HG02870 (cell line): ENCODE measurements around the gene USP36.
"Not testable (repeated sequence)": the region's sequence is repeated elsewhere in the genome, so short reads cannot be mapped to it uniquely, and the experiment has no call there.

ENCODE experiments used
- ATAC-seq: cut with Tn5 transposase; IDR thresholded peaks from one replicate; pipeline ENCODE4 v1.9.1; 2021; ENCODE audit warnings: mild to moderate bottlenecking, moderate library complexity; ENCODE audit not compliant: unreplicated experiment

Gene USP36

DNA sequence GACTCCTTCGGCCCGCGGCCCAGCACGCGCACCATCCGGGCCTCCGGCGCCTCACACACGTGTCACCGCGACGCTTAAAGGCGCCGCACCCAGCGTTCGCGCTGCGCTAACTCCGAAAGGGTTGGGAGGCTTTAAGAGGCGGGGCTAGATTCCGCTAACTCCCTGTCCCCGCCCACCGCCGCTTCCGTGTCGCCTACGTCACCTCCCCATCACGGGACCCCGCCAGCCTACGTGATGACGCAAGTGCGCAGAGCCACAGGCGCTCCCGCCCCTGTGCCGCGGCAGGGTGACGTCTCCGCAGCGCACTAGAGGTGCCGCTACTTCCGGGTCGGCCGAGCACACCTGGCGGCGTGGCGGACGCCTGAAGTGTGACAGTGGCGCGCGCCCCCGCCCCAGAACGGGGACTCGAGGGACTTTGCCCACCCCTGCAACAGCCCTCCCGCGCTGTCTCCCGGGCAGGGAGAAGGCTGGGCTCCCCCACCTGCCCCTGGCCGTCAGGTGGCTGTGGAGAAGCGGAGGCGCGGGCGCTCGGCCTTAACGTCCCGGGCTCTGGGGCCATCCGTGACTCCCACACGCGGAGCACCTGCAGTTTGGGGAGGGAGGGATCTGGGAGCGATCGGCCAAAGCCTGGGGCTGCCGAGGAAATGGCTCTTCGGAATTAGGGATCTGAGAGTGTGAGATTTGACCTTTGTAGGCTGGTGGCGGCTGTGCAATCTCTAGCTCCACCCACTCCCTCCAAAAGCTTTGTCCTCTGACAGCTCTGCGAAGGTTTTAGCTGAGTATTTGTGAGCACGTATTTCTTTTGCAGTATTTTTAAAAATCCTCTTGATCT is at the start of gene USP36:
Gene USP36 (minus strand): TSS at position 35 of the 832 bp plus-strand sequence. CDS start 4,451 bp downstream, outside the sequence.
- peak; percentile 85 for ATAC-seq

GRCh38 chr17:78890096-78890495 is 49.5 kb upstream of the USP36 start:
- not testable (repeated sequence) for ATAC-seq

DNA sequence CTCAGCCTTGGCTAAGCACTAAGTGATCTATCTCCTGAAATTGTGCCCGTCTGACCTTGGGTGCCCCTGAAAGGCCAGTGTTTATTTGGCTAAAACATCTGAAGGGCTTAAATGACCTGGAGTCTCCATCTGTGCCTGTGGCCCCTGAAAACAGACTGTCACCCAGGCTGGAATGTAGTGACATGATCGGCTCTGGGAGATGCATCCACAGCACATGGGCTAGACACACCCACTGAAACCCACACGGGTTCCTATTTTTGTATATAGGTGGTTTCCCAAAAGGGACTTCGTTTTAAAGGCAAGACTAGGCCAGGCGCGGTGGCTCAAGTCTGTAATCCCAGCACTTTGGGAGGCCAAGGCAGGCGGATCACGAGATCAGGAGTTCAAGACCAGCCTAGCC is 48.9 kb upstream of the USP36 start:
- no peak for ATAC-seq

- ATAC-seq: no peak
These were observed 48.4 kb upstream of the USP36 start for GRCh38 chr17:78888941-78889518.

DNA sequence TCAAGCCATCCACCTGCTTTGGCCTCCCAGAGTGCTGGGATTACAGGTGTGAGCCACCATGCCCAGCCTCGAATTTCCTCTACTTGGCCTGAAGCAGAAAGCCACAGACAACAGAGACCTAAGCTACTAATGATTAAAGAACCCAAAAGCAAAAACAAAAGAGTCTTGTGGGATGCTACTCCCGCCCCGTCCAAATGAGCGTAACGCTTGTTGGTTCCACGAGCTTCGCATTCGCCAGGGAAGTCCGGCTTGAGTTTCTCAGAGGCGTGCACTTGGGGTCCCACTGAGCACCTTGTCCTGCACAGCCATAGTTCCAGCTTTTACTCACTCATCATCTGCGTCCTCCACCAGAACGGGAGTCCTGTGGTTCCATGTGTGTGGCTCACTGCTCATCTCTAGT is 46.3 kb upstream of the USP36 start:
- no peak for ATAC-seq

DNA sequence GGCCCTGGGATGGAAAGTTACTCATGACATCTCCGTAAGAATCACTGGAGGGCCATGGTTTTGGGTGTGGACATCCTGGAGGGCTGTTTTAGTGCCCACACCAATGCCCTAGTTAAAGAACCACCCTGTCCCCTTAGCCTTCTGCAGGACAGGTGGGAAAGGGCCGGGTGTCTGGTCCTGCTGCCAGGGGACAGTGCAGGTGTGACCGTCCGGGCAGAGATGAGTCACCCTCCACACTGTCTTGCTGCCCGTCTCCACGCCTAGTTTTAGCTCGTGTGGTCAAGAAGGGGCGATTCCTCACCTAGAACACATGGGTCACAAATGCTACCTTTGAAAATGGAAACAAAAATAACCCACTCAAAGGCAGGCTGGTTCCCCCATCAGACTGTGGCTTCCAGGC is 45.3 kb upstream of the USP36 start:
- ATAC-seq: no peak

- ATAC-seq: no peak
These were observed 44.5 kb upstream of the USP36 start for GRCh38 chr17:78884876-78885667.

DNA sequence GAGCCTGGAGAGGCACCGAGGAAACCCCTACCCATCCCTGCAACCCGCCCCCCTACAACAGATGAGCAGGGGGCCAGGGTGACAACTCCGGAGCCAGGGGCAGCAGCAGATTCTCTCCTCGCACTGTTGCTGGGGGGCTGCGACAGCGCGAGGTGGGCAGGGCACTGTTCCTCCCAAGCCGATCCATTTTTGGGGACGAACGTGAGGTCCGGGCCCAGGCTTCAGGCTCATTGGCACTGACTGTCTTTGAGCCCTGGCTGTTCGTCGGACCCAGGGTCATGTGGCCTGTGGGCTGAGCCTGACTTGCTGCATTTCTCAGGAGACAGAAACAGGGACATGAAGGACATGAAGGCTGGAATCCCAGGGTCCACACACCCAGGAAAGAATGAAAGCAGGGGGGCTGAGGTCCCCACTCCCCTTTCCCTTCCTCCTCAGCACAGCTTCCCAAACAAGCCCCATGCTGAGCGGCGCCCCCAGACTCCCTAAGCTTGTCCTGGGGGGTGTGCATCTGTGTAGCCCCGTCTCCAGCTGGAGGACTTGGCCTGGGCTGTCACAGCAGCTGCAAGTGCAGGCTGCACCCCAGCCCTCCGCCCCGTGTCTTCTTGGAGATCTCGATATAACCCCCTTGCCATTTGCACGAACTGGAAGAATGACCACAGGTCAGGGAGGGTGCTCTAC is 43.7 kb upstream of the USP36 start:
- ATAC-seq: no peak

DNA sequence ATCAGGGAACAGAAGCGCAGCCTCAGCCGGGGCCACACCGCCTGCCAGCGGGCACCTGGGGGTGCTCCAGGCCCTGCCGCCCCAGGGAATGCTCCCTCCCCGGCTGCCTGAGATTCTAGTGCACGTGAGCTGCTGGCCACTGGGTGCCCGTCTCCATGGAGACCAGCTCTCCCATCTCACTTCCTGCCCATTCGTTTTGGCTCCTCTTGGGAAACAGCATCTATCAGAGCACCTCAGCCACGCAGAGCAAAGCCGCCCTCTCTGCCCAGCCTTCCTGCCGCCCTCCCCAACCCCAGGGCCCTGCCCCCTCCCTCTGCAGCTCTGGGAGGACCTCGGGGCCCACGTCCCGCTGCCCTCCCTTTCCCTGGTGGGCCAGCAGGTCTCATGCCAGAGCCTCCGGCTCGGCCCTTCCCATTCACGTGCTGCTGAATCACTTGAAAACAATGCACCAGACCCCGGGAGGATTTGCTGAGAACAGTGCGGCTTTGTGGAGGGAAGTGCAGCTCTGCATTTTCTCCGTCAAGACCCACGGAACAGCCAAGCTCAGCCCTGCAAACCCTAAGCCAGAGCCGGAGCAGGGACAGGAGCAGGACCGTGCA is 43.0 kb upstream of the USP36 start:
- ATAC-seq: no peak

DNA sequence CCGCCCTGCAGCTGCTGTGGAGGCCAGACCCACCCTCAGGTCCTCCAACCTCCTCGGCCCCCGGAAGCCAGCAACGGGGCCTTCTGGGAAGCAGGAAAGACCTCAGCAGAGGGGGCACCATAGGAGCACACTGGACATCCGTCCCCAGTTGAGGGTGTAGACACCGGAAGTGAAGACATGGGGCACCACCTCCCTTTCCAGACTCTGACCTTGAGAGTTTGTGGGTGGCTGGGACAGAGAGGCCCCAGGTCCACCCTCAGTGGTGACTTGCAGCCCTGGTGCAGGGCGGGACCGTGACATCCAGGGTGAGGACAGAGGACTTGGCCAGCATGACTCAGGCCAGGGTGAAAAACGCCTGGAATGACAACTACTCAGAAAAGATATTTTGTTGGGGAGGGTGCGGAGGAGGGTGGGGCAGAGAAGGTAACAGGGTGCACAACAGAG is 42.5 kb upstream of the USP36 start:
- ATAC-seq: no peak

DNA sequence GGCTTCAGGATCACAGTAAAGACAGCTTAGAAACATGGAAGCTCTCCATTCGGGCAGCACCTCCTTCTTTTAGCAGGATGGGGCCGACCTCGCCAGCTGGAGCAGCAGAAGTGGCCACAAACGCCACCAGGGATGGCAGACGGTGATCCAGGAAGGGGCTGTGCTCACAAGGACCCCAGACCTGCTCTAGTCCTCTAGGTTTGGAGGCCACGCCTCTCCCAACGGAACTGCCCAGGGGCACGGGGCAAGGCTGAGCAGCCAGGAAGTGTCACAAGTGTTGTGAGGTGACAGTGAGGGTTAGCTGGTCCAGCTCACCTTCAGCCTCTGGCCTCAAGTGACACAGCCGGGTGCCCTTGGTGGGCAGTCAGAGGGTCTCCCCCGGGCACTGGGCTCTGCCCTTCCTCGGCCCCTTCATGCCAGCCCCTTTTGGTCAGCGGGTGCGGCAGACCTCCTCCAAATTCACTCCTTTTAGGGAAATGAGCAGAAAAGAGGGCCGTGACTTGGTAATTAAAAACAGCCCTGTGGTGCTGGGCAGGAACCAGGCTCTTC is 42.0 kb upstream of the USP36 start:
- ATAC-seq: no peak

DNA sequence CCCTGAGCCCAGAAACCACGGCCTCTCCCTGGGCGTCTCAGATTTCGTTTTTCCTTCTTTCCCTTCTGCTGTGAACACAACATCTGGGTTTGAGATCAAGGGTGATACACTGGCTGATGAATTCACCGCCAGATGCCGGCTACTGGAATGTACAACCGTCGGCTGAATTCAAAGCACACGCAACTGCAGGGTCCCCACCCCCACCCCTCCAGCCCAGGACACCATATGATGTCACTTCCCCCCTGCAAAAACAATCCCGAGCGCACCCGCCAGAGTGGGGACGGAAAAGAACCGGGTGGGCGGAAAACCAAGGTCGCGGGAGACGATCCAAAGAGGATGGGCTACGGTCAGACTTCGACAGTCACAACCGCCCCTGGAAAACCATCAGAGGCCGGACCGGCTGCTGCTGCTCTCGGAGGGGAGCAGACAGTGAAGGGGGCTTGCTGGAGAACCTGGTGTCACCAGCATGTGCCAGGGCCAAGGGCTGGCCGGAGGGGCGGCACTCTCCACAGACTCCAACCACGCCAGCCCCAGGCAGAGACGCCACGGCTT is 39.1 kb upstream of the USP36 start:
- ATAC-seq: no peak

GRCh38 chr17:78878871-78879527 is 38.4 kb upstream of the USP36 start:
- no peak for ATAC-seq

GRCh38 chr17:78878261-78878660 is 37.6 kb upstream of the USP36 start:
- ATAC-seq: no peak

GRCh38 chr17:78876954-78877517 is 36.4 kb upstream of the USP36 start:
- not testable (repeated sequence) for ATAC-seq

DNA sequence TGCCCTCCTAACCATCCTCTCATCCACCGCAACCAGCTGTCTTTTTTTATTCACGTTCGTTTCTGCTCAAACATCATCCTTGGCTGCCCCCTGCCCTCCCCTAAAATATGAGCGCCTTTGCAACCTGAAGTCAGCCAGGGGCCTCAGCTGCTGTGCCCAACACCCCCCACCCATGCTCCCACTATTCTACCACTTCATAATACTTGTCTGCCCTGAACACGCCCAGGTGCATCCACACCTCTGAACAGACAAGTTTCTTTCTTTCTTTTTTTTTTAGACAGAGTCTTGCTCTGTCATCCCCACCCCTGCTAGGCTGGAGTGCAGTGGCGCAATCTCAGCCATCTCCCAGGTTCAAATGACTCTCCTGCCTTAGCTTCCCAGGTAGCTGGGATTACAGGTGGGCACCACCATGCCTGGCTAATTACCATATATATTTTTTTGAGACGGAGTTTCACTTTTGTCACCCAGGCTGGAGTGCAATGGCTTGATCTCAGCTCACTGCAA is 35.5 kb upstream of the USP36 start:
- ATAC-seq: no peak

GRCh38 chr17:78875363-78876093 is 34.9 kb upstream of the USP36 start:
- no peak for ATAC-seq
